ENCODE data around the gene CAMSAP1.

CAMSAP1 gene

DNA sequence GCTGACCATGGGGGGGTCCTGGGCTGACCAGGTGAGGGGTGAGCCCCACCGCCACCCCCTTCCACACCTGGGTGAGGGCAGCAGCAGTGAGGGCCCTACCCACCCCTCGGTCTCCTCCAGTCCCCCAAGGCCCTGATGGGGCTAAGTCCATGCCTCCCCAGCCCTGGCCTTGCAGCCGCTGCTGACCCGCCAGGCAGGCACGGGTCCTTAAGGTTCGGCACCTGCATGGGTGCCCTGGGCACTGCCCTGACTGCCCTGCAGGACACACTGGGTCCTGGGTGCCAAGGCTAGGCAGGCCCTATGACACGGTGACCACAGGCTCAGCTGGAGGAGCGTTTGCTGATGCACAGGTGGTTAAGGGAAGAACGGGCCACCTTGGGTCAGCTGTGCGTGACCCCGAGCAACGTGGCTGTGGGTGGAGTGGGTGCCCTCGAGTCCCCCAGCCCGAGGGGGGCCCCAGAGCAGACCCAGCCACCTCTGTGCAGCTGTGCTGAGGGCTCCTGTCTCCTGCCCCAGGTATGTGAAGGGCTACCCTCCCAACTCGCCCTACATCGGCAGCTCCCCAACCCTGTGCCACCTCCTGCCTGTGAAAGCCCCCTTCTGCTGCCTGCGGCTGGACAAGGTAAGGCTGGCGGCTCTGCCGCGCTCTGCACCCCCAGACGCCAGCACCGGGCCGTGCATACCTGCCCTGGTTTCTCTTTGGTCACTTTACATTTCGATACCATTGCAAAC is 132.4 kb downstream of the CAMSAP1 start:
- DNase-seq (ENCODE audit: low read depth), result no peak

DNA sequence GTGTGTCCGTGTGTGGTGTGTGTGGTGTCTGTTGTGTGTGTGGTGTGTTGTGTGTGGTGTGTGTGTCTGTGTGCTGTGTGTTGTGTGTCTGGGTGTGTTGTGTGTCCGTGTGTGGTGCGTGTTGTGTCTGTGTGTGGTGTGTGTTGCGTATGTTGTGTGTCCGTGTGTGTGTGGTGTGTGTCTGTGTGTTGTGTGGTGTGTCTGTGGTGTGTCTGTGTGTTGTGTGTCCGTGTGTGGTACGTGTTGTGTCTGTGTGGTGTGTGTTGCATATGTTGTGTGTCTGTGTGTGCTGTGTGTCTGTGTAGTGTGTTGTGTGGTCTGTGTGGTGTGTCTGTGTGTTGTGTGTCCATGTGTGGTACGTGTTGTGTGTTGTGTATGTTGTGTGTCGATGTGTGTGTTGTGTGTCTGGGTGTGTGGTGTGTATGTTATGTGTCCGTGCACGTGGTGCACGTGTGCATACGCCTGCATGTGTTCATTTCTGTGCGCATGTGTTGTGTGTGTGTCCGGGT is 133.1 kb downstream of the CAMSAP1 start:
- no peak for DNase-seq (ENCODE audit: low read depth)

DNA sequence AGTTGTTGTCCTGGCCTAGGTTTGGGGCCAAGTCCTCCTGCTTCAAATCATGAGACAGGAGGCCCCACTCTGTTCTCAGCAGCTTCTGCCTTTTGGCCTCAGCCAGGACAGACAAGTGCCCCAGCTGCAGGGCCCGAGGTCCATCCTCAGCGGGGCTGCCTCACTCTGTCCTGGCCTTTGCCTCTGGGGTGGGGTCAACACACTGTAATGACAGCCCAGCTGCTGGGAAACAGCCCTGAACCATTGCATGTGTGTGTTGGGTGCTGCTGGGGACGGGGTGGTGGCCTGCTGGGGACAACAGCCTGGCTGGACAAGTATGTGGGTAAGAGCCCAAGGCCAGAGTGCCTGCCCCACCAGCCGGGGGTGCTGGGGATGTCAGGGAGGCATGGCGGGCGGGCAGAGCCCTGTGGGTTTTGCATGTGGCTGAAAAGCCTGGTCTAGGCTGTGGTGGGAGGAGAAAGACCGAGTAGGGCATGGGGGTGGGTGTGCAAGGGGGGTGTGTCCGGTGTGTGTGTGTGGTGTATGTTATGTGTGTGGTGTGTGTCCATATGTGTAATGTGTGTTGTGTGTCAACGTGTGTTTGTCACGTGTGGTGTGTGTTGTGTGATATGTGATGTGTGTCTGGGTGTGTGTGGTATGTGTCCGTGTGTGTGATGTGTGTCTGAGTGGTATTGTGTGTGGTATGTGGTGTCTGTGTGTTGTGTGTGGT is 133.7 kb downstream of the CAMSAP1 start:
- DNase-seq (ENCODE audit: low read depth), result no peak

DNA sequence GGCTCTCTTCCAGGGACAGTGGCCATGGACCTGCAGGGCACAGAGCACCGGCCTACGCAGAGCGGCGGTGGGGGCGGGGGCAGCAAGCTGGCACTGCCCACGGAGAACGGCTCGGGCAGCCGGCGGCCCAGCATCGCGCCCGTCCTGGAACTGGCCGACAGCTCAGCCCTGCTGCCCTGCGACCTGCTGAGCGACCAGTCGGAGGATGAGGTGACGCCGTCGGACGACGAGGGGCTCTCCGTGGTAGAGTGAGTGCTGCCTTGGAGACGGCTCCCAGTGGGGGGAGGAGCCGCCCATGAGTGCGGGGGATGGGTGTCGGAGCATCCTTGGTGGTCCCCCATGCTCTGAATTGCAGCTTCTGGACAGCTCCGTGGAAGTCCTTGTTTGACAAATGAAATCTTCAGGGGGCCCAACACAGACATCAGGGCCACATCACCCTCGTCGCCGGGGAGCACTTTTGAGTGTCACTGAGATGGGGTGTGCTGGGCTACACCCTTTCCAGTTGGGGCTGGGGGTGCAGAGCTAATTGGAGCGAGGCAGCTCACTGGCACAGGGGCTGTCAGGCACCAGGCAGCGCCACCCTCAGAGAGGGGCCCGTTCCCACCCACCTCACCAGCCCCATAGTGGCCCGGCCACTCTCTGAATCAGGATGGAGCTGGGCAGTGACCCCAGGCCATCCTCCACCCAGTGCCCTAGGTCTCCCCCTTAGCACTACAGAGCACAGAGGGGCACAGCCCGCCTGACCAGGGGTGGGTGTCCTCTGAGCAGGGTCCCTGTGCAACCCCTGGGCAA is 134.4 kb downstream of the CAMSAP1 start:
- no peak for DNase-seq (ENCODE audit: low read depth)

DNA sequence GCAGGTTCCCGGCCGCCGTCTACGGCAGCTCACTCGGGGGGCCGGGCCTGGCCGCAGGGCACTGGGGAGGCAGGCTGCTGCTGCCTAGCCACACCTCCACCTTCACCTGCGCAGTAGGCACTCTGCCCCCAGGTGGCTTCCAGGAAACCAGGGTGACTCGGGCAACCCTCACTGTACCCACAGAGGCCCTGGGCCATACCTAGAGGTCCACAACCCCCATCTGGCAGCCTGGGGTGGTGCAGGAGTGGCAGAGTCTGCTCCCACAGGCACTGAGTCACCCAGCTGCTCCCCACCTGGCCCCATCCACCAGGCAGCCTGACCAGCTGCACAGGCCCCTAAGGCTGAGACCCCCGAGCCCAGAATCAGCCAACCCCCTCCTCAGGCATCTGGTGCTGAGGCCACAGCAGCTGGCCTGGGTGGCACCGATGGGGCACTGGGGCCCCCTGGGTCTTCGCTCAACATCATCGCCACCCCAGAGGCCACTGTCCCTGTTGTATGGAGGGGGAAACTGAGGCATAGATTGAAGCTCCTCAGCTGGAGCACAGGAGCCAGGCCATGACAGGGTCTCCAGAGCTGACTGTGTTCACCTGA is 135.2 kb downstream of the CAMSAP1 start:
- DNase-seq (ENCODE audit: low read depth), result no peak

DNA sequence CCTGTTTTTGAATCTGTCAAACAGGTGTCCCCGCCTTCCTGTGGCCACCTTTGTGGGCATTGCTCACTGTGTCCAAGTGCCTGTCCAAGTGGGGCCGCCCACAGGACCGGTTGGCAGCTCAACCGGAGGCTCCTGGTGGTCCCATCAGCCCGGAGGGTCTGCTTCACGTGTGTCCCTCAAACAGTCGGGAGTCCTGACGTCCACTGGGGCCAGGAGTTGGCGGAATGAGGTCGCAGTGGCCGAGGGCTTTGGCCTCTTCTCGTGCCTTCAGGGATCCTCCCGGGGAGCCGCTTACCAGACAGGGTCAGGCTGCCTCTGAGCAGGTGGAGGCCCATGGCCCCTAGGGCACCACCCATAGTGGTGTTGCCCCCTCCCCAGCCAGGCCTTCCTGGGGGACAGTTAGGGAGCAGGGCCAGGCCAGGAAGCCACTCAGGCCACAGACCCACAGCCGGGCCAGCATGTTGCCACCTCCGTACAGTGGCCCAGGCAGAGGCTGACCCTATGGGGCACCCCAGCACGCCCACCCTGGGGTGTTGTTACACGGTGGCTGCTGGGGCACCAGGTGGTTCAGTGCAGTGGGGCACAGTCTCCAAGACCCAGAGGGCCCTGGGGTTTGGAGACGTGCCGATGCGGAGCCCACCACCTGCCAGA is 135.8 kb downstream of the CAMSAP1 start:
- DNase-seq (ENCODE audit: low read depth), result no peak

DNA sequence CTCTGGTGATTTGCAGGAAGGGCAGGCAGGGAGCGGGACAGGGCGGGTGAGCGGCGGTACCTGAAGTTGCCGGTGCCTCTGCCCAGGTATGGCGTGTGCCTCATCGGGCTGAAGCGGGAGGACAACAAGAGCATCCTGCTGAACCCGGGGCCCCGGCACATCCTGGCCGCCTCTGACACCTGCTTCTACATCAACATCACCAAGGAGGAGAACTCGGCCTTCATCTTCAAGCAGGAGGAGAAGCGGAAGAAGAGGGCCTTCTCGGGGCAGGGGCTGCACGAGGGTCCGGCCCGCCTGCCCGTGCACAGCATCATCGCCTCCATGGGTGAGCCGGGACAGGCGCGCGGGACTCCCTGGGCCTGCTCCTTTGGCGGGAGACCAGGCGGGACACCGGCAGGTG is 136.6 kb downstream of the CAMSAP1 start:
- DNase-seq (ENCODE audit: low read depth), result no peak

DNA sequence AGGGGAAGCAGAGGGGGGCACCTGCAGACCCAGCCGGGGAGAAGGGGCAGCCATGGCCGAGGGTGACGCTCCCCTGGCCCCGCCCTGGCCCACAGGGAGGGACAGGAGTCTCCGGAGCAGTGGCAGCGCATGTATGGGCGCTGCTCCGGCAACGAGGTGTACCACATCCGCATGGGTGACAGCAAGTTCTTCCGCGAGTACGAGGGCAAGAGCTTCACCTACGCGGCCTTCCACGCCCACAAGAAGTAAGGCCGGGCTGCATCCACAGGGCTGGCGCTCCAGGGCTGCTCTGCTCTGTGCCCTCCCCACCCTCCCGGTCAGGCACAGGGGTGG is 137.2 kb downstream of the CAMSAP1 start:
- DNase-seq (ENCODE audit: low read depth), result no peak

DNA sequence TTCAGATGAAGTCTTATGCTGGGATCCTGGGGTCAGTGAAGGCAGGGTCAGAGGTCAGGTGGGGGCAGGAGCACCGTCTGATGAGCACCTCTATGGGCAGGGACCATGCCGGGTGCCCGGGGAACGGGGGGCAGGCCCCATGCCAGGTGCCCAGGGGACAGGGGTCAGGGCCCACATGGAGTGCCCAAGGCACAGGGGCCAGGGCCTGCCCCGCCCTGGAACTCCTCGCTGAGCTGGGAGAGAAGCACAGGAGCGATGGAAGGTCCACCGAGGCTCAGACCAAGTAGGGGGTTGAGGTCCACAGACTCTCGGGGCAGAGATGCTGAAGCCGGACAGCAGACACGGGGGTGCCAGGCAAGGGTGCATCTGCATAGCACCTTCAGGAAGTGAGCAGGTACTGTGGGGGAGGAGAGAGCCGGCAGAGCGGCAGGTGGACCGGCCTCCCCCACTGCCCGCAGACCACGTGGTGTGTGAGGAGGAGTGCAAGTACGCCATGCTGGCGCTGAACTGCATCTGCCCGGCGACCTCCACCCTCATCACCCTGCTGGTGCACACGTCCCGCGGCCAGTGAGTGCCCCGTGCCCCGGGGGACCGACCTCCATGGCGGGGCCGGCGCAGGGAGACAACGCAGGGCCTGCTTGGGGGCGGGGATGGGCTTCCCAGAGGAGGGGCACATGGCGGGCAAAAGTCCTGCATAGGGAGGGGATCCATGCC is 137.7 kb downstream of the CAMSAP1 start:
- no peak for DNase-seq (ENCODE audit: low read depth)

DNA sequence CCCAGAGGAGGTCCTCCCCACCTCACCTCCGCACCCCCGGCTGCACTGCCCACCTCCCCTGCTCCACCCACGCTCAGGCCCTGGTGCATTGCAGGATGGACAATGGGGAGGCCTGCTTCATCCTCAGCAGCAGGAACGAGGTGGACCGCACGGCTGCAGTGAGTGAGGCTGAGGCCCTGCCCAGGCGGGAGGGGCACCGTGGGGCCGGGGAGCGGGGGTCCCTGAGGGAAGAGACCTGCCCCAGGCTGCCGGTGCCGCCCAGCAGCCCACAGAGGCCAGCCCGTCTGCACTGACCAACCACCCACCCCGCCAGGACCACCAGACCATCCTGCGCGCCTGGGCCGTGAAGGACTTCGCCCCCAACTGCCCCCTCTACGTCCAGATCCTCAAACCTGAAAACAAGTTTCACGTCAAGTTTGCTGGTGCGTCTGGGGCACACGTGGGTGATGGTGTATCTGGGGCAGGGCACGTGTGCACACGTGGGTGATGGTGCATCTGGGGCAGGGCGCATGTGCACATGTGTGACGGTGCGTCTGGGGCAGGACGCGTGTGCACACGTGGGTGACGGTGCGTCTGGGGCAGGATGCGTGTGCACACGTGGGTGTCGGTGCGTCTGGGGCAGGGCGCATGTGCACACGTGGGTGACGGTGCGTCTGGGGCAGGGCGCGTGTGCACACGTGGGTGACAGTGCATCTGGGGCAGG is 138.7 kb downstream of the CAMSAP1 start:
- DNase-seq (ENCODE audit: low read depth), result no peak

DNA sequence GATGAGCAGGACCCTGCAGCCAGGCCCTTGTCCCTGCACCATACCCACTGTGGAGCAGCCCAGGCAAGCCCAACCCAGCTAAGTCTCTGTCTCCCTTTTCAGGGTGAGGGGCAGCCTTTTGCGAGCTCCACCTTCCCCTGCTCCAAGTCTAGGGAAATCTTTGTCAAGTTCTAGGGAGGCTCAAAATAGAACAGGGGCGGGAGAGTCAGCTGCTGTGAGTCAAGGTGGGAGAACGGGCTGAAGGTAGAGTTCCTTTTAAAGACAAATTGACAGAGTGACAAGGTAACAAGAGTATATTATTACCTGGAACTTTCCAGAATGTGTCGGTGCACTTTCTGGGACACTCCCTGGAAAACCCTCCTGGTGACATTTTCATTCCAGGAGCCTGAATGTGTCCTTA is 140.6 kb downstream of the CAMSAP1 start:
- no peak for DNase-seq (ENCODE audit: low read depth)

DNA sequence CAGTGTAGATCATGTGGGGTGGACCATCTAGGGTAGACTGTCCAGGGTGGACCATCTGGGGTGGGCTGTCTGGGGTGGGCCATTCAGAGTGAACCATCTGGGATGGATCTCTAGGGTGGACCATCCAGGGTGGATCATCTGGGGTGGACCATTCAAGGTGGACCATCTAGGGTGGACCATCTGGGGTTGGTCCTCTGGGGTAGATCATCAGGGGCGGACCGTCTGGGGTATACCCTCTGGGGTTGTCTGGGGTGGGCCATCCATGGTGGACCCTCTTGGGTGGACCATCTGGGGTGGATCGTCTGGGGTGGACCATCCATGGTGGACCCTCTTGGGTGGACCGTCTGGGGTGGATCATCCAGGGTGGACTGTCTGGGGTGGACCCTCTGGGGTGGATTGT is 141.1 kb downstream of the CAMSAP1 start:
- DNase-seq (ENCODE audit: low read depth), result no peak

DNA sequence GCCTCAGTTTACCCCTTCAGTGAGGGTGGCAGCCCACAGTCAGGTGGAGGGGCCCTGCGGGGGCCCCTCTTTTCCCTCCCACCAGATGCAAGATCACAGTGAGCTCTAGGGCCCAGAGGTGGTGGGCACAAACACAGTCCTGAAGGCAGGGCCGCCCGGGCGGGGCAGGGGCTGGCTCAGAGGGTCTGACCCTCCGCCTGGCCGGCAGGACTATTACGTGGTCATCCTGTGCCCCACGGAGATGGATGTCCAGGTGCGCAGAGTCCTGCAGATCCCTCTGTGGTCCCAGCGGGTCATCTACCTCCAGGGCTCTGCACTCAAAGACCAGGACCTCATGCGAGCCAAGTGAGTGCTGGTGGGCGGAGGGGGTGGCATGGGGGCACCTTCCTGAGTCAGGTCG is 141.9 kb downstream of the CAMSAP1 start:
- no peak for DNase-seq (ENCODE audit: low read depth)

DNA sequence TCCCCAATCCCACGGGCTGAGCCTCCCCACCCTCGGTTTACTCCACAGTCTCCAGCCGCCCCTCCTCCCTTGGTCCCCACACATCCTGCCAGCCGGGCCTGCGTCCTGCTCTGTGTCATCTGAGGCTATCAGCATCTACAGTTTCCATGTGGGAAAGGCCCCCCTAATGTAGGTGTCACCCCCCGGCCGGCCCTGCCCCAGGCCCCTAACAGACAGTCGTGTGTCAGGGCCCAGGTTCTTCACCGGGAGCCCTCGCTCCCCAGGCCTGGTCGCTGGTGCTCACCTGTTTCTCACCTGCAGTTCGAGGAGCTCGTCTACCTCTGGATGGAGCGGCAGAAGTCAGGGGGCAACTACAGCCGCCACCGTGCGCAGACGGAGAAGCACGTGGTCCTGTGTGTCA is 142.6 kb downstream of the CAMSAP1 start:
- no peak for DNase-seq (ENCODE audit: low read depth)

DNA sequence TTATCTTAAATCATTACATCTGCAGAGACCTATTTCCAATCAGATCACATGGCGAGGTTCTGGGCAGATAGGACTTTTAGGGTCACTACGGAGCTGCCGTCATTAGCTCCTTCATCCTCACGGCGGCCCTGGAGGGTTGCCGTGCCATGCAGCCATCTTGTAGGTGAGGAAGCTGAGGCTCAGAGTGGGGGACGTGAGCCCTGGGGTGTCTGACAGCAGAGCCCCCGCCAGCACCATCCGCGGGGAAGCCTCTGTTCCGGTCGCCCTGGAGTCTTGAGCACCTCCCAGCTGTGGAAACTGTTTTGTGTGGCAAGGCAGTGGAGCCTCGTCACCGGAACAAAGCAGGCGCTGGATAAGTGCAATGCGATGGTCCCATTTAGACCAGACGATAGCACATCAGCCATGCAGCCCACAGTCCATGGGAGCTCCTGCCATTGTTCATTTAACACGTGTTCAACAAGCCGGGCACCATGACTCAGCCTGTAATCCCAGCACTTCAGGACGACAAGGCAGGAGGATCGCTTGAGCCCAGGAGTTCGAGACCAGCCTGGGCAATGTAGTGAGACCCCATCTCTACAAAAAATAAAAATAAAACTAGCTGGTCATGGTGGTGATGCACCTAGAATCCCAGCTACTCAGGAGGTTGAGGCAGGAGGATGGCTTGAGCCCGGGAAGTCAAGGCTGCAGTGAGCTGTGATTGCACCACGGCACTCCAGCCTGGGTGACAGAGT is 143.5 kb downstream of the CAMSAP1 start:
- no peak for DNase-seq (ENCODE audit: low read depth)

DNA sequence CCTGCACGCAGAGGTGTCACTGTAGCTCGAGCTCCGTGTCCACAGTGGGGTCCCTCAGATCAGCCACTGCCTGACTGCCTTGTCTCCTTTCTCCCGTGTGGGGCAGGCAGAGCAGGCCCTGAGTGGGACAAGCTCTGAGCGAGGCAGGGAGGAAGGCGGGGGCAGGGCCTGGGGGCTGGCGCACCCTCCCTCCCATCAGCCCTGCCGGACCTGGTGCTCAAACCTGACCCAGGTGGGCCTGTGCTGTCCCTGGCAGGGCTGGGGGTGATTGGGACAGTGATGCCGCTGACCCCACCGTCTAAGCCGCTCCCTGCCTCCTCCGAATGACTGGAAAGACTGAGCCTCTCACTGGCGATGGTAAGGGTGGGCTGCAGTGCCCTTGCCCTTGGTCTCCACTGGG is 144.4 kb downstream of the CAMSAP1 start:
- no peak for DNase-seq (ENCODE audit: low read depth)

DNA sequence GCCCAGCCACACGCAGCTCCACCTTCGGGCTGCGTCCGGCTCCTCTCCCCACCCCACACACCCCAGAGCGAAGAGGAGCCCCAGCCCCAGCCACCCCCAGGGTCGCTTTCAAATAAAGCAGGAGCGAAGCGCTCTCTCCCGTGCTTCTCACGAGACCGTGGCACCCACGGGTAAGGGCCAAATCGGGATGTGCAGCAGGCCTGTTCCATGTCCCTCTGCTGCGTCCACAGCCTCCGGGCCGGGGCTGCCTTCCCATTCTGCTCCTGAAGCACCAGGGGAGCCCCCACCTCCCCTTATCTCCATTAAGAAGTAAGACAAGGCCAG is 145.5 kb downstream of the CAMSAP1 start:
- DNase-seq (ENCODE audit: low read depth), result no peak

DNA sequence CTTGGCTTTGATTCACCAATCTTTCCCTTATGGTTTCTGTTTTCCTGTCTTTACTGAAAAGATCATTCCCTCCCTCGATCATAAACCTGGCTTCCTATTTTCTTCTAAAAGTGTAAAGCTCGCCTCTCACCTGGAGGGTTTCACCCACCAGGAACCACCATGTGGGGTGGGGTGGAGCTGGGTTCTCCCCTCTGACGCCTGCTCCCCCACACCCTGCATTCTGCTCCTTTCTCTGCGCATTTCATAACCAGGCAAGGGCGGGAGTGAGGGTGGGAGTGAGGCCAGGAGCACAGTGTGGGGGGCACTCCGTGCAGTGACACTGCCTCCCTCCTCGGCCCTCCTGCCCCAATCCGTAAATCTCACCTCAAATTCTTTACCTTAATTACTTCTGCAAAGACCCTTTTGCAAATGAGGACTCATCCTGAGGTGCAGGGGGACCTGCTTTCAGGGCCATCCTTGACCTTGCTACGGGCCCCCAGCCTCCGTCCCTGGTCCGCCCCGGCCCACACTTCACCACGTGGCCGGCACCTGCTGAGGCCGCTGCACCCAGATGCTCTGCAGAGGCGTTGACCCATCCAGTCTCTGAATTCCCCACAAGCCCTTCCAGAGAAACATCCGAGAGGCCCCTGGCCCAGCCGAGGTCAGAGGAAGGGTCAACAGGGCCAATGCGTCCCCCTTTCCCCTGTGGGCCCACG is 146.0 kb downstream of the CAMSAP1 start:
- no peak for DNase-seq (ENCODE audit: low read depth)

DNA sequence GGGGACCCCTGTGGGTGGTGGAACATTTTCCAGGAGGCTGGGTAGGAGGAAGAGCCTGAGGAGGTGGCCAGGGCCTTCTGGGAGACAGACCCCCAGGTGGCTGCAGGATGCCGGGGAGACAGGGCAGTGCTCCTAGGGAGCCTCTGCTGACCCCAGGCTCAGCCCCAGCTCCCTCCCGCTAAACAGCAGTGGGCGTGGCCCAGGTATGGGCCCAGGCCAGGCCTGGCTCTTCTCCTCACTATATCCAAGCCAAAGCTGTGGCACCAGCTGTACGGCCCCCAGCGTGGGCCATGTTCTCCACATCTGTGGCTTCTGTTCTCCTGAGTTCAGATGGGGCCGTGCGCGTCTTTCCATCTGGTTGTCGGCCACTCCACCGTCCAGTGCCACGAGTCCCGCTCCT is 146.9 kb downstream of the CAMSAP1 start:
- no peak for DNase-seq (ENCODE audit: low read depth)
